Keratinocyte (primary cell): ENCODE measurements around the gene IL32. TPM values are rescaled to one million over a fixed set of nuclear protein-coding genes. Genes with fewer than 3 reads are reported as not detected.

Experiments used
- DNase-seq: peaks from one replicate; pipeline ENCODE4 v3.0.0-alpha.2; 2011; ENCODE audit warnings: low read depth, missing footprints, low spot score
- FAIRE-seq: peaks from 2 replicates; lab custom pipeline; 2011; peaks lifted over from hg19 to GRCh38; lab: Jason Lieb, UNC
- H2AFZ ChIP-seq: 2 replicates; pipeline ENCODE4 v1.6.0; 2012; ENCODE audit warnings: low read length, control low read depth, inconsistent platforms; ENCODE audit not compliant: control insufficient read depth
- H3K27ac ChIP-seq: 2 replicates; pipeline ENCODE4 v1.5.1; 2011; ENCODE audit warnings: low read length; ENCODE audit not compliant: control insufficient read depth, insufficient read depth
- H3K27me3 ChIP-seq: 3 replicates; pipeline ENCODE4 v1.6.0; 2011; ENCODE audit warnings: low read length; ENCODE audit not compliant: control insufficient read depth, insufficient read depth; ENCODE audit errors: extremely low read depth
- H3K36me3 ChIP-seq, 2 experiments: 2 replicates in 1 of 2; 3 replicates in 1 of 2; pipeline ENCODE4 v1.5.1; 2011; ENCODE audit warnings: low read length in 2 of 2, mild to moderate bottlenecking in 1 of 2; ENCODE audit not compliant: control insufficient read depth in 2 of 2, insufficient read depth in 2 of 2; ENCODE audit errors: extremely low read depth in 1 of 2
- H3K4me1 ChIP-seq: 3 replicates; pipeline ENCODE4 v1.5.1; 2011; ENCODE audit warnings: low read length; ENCODE audit not compliant: control insufficient read depth, insufficient read depth; ENCODE audit errors: extremely low read depth
- H3K4me2 ChIP-seq: 3 replicates; pipeline ENCODE4 v1.6.0; 2011; ENCODE audit warnings: low read depth, low read length; ENCODE audit not compliant: control insufficient read depth, insufficient read depth; ENCODE audit errors: extremely low read depth
- H3K4me3 ChIP-seq, 3 experiments: fragments of 200-600 bp in 1 of 3; sonication (generic) in 1 of 3; 2 replicates in 2 of 3; 3 replicates in 1 of 3; pipeline ENCODE4 v1.5.1; 2011 to 2016; ENCODE audit warnings: low read length in 3 of 3, mild to moderate bottlenecking in 3 of 3, control low read depth in 2 of 3, inconsistent platforms in 1 of 3, low read depth in 1 of 3, mixed read lengths in 1 of 3, mixed run types in 1 of 3, moderate library complexity in 1 of 3; ENCODE audit not compliant: control insufficient read depth in 2 of 3, insufficient read depth in 2 of 3; ENCODE audit errors: extremely low read depth in 1 of 3
- H3K79me2 ChIP-seq: 2 replicates; pipeline ENCODE4 v1.6.0; 2012; ENCODE audit warnings: low read length; ENCODE audit not compliant: control insufficient read depth, insufficient read depth
- H3K9ac ChIP-seq: 3 replicates; pipeline ENCODE4 v1.6.0; 2011; ENCODE audit warnings: low read length; ENCODE audit not compliant: control insufficient read depth, insufficient read depth; ENCODE audit errors: extremely low read depth
- H3K9me1 ChIP-seq: 3 replicates; pipeline ENCODE4 v1.6.0; 2011; ENCODE audit warnings: low read length; ENCODE audit not compliant: control insufficient read depth, insufficient read depth; ENCODE audit errors: extremely low read depth
- H3K9me3 ChIP-seq: 2 replicates; pipeline ENCODE4 v1.5.1; 2012; ENCODE audit warnings: low read depth, low read length; ENCODE audit not compliant: control insufficient read depth
- H4K20me1 ChIP-seq: 3 replicates; pipeline ENCODE4 v1.6.0; 2011; ENCODE audit warnings: low read length; ENCODE audit not compliant: control insufficient read depth, insufficient read depth; ENCODE audit errors: extremely low read depth
- CTCF ChIP-seq, 3 experiments: IDR thresholded peaks in 1 of 3; conservative IDR thresholded peaks in 1 of 3; optimal IDR thresholded peaks in 1 of 3; 2 replicates in 2 of 3; 3 replicates in 1 of 3; pipeline versions ENCODE3 to v1.5.1; 2011; ENCODE audit warnings: low read length in 3 of 3, mild to moderate bottlenecking in 3 of 3, moderate library complexity in 2 of 3, control low read depth in 1 of 3, inconsistent platforms in 1 of 3; ENCODE audit not compliant: insufficient read depth in 2 of 3; ENCODE audit errors: extremely low read depth in 1 of 3
- EZH2 ChIP-seq: IDR thresholded peaks from one replicate; pipeline ENCODE4 v1.6.1; 2012; ENCODE audit warnings: inconsistent platforms, mild to moderate bottlenecking, low read length, moderate library complexity
- dilution Hi-C: fragments of 300-500 bp; cut with MboI; formaldehyde crosslinking; loops from one replicate; pipeline ENCODE4 v1.7.0; 2020; ENCODE audit warnings: low sequenced_read_pairs; ENCODE audit not compliant: extremely low pct_ligation_motif_present
- polyA plus RNA-seq, 5 experiments: library from polyadenylated mRNA; depleted of rRNA in 3 of 5; stranded (reverse) in 3 of 5; stranded (forward) in 1 of 5; unstranded in 1 of 5; fragments of >200 nt; gene quantifications; 1 replicate in 1 of 5; 2 replicates in 3 of 5; 3 replicates in 1 of 5; pipeline versions ENCODE4 v1.2.1 to v1.2.3, GENCODE V29; 2011 to 2012; ENCODE audit warnings: missing spikeins in 2 of 5, low read depth in 1 of 5, low replicate concordance in 1 of 5

IL32 gene
- polyA plus RNA-seq, 1 donor (not counting 4 experiments of a cell fraction or from before 2014, with no cell fraction given), result 0.28 TPM

DNA sequence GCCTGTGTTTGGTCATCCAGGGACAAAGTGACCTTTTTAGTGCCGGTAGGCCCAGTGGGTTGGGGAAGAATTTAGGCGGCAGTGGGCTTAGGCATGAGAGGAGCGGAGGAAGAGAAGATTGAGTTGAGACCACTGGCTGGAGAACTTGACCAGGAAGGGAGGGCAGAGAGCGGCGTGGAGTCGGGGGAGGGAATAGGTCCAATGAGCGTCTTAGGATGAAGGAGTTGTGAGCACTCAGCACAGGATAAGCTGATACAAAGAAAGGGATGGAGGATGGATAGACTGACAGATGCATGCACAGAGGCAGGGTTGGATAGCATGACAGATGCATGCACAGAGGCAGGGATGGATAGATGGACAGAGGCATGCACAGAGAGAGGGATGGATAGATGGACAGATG, 8.0 kb downstream of the IL32 start:
- Histone ChIP-seq H3K4me1 (no peaks in the 10 kb centered on the region), H3K27ac (no peak overlapping the region), H3K9ac (no peak overlapping the region), H3K27me3 (peaks cover 5% of the 10 kb centered on the region), H3K9me1 (no peaks in the 10 kb centered on the region), H3K79me2 (no peaks in the 10 kb centered on the region), H2AFZ (no peak overlapping the region), H3K4me3 (no peak overlapping the region), H3K36me3 (no peaks in the 10 kb centered on the region), H4K20me1 (no peaks in the 10 kb centered on the region), H3K9me3 (no peaks in the 10 kb centered on the region), H3K4me2 (no peak overlapping the region)
- dilution Hi-C loops, result no loop called here
- DNase-seq (no peak), FAIRE-seq (no peak)
- TF ChIP-seq EZH2, result no peak
- TF ChIP-seq CTCF (optimal IDR thresholded peaks at IDR 0.05 in 1 of 3, IDR thresholded peaks at IDR 0.05 in 1 of 3, conservative IDR thresholded peaks at IDR 0.05 in 1 of 3; ENCODE audit: extremely low read depth in 1 of 3, insufficient read depth in 2 of 3, low read length in 3 of 3), result no peak

DNA sequence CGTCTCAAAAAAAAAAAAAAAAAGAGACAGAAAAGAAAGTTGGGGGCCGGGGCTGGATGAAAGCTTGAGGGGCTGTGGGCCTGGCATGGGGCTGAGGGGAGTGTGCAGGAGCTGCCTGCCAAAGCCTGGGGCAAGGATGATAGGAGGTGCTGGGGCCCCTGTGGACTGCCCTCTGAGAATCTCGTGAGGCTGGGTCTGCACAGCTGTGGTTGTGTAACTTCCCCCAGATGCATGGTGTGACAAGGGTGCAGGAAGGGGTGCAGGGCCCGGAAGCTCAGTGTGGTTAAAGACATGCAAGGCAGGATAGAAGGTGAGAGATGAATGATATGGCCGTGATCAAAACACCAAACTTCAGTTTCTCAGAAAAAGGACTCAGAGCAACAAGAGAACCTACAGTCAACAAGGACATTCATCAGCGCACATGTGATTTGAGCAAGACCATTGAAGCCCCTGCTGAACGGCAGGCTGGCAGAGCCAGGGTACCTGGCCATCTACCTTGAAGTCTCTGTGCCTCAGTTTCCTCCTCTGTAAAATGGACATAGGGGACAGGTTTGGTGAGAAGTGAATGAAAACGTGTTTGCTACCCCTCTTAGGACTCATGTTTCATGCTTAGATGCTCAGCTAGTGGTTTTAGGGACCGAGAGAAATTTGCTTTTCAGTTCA, 9.6 kb downstream of the IL32 start:
- H3K9me1 ChIP-seq, result no peaks in the 10 kb centered on the region
- DNase-seq, result no peak
- dilution Hi-C loops, result no loop called here
- no peaks in the 10 kb centered on the region for H3K36me3 ChIP-seq
- no peaks in the 10 kb centered on the region for H3K4me1 ChIP-seq
- H3K9me3 ChIP-seq, result no peaks in the 10 kb centered on the region
- no peak overlapping the region for H3K4me3 ChIP-seq
- no peak for TF ChIP-seq CTCF (optimal IDR thresholded peaks at IDR 0.05 in 1 of 3, IDR thresholded peaks at IDR 0.05 in 1 of 3, conservative IDR thresholded peaks at IDR 0.05 in 1 of 3; ENCODE audit: extremely low read depth in 1 of 3, insufficient read depth in 2 of 3, low read length in 3 of 3)
- FAIRE-seq, result no peak
- no peaks in the 10 kb centered on the region for H3K79me2 ChIP-seq
- no peak overlapping the region for H2AFZ ChIP-seq
- H4K20me1 ChIP-seq, result no peaks in the 10 kb centered on the region
- H3K9ac ChIP-seq, result no peak overlapping the region
- peaks cover 16% of the 10 kb centered on the region for H3K27me3 ChIP-seq
- no peak overlapping the region for H3K4me2 ChIP-seq
- no peak overlapping the region for H3K27ac ChIP-seq
